Measurements from ENCODE around the gene LMO7.
A peak's percentile ranks its signal among the peaks of the same experiment; 100 is the strongest.

Gene LMO7

GRCh38 chr13:75800545-75800944 lies 164.4 kb downstream of the LMO7 start:
- no peak for DNase-seq (ENCODE audit: low read depth, low spot score)

GRCh38 chr13:75801388-75801945 lies 165.3 kb downstream of the LMO7 start:
- DNase-seq (ENCODE audit: low read depth, low spot score) = no peak

GRCh38 chr13:75802161-75802560 lies 166.0 kb downstream of the LMO7 start:
- no peak for DNase-seq (ENCODE audit: low read depth, low spot score)

- DNase-seq (ENCODE audit: low read depth, low spot score) = peak; percentile 56
Measured at GRCh38 chr13:75803164-75803611, 167.1 kb downstream of the LMO7 start.

- DNase-seq (ENCODE audit: low read depth, low spot score) = no peak
Measured at GRCh38 chr13:75804054-75804453, 167.9 kb downstream of the LMO7 start.

- no peak for DNase-seq (ENCODE audit: low read depth, low spot score)
Measured at GRCh38 chr13:75804605-75805004, 168.5 kb downstream of the LMO7 start.

GRCh38 chr13:75806117-75806516 lies 170.0 kb downstream of the LMO7 start:
- DNase-seq (ENCODE audit: low read depth, low spot score) = peak; percentile 15

GRCh38 chr13:75811361-75811760 lies 175.2 kb downstream of the LMO7 start:
- no peak for DNase-seq (ENCODE audit: low read depth, low spot score)

GRCh38 chr13:75811841-75812240 lies 175.7 kb downstream of the LMO7 start:
- DNase-seq (ENCODE audit: low read depth, low spot score) = no peak

- no peak for DNase-seq (ENCODE audit: low read depth, low spot score)
Measured at GRCh38 chr13:75812751-75813181, 176.6 kb downstream of the LMO7 start.

GRCh38 chr13:75813323-75813722 lies 177.2 kb downstream of the LMO7 start:
- DNase-seq (ENCODE audit: low read depth, low spot score) = no peak

GRCh38 chr13:75818179-75818967 lies 182.2 kb downstream of the LMO7 start:
- peak; percentile 58 for DNase-seq (ENCODE audit: low read depth, low spot score)

GRCh38 chr13:75818968-75819225 lies 182.8 kb downstream of the LMO7 start:
- DNase-seq (ENCODE audit: low read depth, low spot score) = no peak

GRCh38 chr13:75825161-75825560 lies 189.0 kb downstream of the LMO7 start:
- no peak for DNase-seq (ENCODE audit: low read depth, low spot score)

GRCh38 chr13:75825594-75825993 lies 189.5 kb downstream of the LMO7 start:
- DNase-seq (ENCODE audit: low read depth, low spot score) = no peak

- DNase-seq (ENCODE audit: low read depth, low spot score) = no peak
Measured at GRCh38 chr13:75826391-75826790, 190.3 kb downstream of the LMO7 start.

- DNase-seq (ENCODE audit: low read depth, low spot score) = no peak
Measured at GRCh38 chr13:75829830-75830229, 193.7 kb downstream of the LMO7 start.

- no peak for DNase-seq (ENCODE audit: low read depth, low spot score)
Measured at GRCh38 chr13:75830842-75831241, 194.7 kb downstream of the LMO7 start.

GRCh38 chr13:75831389-75831788 lies 195.3 kb downstream of the LMO7 start:
- DNase-seq (ENCODE audit: low read depth, low spot score) = no peak

- no peak for DNase-seq (ENCODE audit: low read depth, low spot score)
Measured at GRCh38 chr13:75832812-75833211, 196.7 kb downstream of the LMO7 start.

GRCh38 chr13:75836441-75836840 lies 200.3 kb downstream of the LMO7 start:
- DNase-seq (ENCODE audit: low read depth, low spot score) = no peak

- DNase-seq (ENCODE audit: low read depth, low spot score) = no peak
Measured at GRCh38 chr13:75838366-75839005, 202.4 kb downstream of the LMO7 start.

GRCh38 chr13:75839406-75839805 lies 203.3 kb downstream of the LMO7 start:
- no peak for DNase-seq (ENCODE audit: low read depth, low spot score)
